HG02610 (cell line): ENCODE results near the gene ZXDC.

ENCODE experiments used
- ATAC-seq: cut with Tn5 transposase; IDR thresholded peaks from one replicate; pipeline ENCODE4 v1.9.1; 2021; ENCODE audit warnings: mild to moderate bottlenecking, moderate library complexity; ENCODE audit not compliant: unreplicated experiment

Gene ZXDC

DNA sequence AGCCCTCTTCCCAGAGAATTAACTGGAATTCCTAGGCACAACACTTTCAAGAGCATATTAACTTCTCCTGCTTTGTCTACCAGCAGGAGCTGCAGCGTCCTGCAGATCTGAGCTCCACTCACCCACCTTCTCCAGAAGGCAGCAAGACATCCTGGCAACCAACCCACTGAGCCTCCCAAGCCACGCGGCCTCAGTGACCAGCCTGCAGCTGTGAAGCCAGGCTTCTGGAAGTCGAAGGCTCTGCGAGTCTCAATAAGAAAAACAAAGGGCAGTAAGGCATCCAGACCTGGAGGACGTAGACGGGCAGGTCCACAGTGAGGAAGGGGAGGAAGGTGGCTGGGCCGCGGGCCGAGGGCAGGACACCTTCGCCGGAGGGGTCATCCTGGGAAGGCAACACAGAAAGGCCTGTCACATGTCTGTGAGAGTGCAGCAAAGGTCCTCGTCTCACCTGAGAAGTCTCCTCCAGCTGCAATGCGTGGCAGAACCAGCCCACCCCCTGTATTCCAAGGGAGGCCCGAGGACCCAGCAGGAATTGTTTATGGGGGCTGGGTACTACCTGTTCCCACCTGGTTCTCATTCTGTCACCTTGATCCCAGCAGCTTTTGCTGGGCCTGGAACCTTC, 36.2 kb downstream of the ZXDC start:
- ATAC-seq, result no peak

DNA sequence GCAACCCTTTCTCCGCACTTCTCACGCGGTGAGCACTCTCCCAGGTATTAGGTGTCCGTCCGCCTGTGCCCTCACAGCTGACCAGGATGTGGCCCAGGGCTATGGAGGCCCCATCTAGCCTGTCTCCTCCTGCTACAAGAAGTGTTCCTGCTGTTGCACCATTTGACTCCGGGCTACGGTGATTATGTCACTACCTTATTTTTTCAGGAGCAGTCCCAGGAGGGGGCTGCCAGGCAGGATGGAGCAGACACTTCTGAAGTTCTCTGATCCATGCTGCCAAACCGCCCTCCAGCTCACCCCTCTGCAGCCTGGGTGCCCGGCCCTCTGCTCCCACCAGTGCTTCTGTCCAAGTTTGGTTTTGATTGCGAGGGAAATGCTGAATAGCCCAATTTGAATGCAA, 36.9 kb downstream of the ZXDC start:
- ATAC-seq, result no peak

DNA sequence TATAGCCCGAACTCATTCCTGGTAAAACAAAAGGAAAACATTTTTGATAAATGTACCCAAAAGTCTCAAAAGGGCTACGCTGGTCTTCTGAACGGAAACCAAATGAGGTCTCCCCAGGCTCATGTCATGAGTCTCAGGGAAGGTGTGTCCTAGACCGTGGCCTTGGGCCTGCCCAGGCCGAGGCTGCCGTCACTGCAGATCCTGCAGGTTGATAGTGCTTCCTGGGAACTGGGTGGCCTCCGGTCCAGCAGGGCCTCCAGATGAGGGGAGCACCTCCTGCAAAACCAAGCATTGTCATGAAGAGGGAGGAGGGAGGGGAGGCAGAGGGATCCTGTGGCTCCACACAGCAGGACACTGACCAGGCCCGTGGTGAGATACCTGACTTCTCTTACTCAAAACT, 37.5 kb downstream of the ZXDC start:
- no peak for ATAC-seq

DNA sequence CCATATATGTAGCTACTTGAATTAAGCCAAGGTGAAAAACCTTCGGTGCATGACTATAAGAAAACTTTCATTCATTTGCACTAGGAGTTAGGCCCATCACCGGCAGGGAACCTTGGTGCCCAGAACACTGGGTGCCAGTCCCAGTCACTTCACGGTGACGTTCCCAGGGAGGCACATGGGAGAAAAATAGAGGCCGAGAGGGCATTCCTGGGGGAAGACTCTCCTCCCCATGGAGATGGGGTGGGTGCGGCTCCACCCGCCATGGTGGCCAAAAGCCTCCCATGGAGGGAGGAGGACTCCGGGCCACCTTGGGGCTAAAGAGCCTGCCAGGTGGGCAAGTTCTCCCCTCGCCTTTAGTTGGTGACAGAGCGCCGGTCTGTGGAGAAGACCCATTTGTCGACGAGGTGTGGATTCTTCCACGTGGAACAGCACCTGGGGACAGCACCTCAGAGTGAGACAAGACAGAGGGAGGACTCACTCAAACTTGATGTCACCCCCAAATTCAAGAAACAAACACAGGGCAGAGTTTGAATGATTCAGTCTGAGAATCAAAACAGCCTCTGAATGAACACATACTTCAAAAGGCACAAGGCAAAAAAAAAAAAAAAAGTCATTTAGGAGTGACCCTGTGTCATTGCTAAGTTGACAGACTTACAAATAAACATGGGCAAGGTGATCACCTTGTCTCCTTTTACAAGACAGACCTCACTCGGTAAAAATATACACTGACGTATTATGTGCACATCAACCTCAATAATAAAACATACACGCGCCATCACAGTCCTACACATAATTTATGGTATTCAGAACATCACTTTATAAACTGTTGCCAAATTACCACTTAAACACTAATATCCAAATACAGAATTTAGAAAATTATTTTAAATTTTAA, 38.6 kb downstream of the ZXDC start:
- no peak for ATAC-seq

DNA sequence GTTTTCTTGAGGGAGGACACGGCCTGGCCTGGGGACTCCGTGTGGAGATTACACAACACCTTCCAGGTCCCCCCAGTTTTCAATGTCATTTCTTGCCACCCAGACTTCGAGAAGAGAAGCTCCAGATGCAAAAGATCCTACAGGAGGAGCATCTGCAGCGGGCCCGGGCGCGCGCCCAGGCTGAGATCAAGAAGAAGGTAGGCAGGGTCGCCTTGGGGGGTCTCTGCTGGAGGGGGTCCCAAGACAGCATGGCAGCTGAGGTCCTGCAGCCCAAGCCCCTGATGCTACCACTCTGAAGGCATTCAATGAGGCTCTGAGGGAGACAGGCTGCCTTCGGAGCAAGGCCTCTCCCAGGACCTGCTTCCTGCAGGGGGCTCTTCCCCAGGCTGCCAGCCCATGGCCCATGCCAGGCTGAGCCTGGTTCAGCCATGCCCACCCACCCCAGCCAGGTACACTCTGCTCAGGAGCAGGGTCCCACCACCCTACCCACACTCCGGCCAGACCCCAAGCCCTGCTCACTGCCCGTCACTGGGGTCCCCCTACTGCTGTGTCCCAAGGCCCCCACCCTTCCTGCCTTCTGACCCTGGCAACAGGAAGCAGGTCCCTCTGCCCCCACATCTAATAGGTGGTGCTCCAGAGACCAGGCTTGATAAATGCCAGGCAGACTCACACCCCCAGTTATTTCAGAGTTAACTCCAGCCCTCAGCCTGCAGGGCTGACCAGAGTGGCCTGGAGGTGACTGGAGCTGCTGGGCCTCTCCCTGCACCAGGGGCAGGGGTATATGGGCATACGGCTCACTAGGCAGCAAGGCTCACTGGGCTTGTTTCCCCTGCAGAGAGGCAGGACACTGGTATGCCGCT, 40.0 kb downstream of the ZXDC start:
- no peak for ATAC-seq

DNA sequence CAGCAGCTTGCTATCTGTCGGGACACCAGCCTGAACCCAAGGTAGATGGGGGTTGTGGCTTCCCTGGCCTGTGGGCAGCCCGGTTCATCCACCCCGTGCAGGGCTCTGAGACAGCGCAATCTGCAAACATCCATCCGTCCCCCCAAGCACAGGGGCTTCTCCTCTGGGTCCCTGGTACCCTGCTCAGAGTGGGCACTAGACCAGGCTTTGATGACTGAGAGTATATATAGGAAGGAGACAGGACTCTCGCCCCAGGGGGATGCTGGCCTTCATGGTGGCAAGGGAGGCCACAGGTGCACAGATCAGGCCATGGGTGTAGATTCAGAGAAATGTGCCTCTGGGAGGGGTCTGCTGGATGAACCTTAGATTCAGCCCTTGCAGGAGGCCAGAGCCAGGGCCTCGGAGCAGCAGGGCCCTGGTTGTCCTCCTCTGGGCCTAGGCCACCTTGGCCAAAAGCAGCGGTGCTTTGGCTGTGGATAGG, 40.7 kb downstream of the ZXDC start:
- no peak for ATAC-seq

DNA sequence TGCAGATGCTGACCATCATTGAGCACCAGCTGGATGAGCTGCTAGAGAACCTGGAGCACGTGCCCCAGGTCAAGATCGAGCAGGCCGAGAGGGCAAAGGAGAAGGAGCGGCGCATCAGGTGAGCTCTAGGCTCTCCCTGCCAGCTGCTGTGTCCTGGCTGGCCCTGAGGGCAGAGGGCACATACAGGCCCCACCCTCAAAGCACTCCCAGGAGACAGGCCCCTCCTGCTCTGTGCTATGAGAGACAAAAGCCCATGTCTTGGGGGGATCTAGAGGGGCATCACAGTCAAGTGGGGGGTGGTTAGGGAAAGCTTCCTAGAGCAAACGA, 41.5 kb downstream of the ZXDC start:
- no peak for ATAC-seq

DNA sequence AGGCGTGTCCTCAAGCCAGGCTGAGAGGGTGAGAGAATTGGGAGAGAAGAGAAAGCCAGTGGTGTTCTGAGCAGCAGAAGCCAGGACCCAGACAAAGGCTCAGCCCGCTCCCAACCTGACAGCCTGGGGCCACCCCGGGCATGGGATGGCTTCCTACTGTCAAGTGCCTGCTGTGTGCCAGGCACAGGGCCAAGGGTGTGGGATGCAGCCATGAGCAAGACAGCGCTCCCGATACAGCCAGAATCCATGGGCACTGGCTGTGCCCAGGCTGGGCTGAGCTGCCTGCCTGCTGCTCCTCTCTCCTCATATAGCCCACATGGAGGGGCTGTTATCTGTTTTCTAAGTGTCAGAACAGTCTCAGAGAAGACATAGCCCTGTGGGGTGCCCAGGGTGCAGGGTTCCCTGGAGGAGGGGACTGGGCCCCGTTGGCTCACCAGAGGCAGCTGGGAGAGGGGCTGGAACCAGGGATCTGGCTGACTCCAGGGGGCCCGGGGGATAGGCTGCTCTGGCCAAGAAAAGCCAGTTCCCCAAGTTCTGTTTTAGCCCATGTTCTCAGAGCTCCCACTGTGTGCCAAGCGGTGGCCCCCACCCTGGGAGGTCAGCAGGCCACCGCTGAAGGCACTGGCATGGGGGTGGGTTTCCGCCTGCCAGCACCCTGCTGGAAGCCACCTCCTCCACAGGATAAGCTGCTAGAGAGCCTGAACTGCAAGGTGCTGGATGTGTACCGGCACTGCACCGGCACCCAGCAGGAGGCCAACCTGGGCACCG, 42.0 kb downstream of the ZXDC start:
- ATAC-seq, result no peak

DNA sequence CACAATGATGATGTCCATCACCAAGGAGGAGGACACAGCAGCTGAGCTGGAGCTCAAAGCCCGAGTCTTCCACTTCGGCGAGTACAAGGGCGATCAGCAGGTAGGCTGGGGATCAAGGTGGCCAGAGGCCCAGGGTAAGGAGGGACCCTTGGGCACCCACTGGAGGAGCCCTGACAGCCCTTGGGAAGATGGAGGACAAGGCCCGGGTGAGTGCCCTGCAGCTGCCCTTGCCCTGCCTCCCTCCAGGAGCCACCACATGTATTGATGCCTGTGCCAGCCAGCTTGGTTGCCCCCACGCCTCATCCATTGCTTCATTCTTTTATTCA, 42.6 kb downstream of the ZXDC start:
- ATAC-seq, result no peak

DNA sequence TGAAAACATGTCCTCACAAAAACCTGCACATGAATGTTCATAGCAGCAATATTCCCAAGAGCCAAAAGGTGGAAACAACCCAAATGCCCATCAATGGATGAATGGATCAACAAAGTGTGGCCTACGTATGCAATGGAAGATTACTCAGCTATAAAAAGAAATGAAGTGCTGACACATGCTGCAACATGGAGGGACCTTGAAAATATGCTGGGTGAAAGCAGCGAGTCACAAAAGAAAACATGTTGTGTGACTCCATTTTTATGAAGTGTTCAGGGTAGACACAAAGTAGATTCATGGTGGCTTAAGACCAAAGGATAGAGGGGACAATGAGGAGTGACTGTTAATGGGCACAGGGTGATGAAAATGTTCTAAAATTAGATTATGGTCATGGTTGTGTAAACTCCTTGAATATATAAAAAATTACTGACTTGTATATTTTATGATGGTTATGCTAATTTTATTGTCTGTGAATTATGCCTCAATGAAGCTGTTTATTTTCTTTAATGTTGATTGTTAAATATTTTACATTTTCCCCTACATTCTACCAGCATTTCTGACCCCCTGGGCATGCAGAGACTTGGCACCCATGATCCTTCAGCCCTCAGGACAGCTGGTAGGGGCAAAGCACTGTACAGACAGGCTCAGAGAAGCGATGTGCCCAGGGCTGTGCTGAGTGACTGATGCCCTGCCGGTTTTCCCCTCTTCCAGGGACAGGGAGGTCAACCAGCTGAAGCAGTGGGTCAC, 43.2 kb downstream of the ZXDC start:
- no peak for ATAC-seq

DNA sequence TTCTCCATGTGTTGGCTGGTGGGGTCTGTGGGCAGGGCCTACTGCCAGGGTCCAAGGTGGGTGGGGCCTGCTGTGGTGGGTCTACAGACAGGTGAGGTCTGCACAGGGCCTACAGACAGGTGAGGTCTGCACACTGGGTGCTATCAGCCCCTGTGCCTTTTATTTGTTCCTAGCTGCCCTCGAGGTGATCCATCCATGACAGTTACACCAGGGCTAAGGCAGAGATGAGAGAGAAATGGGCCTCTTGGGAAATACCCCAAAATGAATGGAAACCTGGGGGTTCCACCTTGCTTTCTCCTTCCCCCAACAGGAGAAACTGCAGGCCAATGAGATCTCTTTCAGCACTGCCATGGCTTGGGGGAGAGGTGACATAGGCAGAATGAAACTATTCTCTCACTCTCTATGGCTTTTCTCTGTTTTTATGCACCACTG, 44.6 kb downstream of the ZXDC start:
- ATAC-seq, result peak; percentile 94

DNA sequence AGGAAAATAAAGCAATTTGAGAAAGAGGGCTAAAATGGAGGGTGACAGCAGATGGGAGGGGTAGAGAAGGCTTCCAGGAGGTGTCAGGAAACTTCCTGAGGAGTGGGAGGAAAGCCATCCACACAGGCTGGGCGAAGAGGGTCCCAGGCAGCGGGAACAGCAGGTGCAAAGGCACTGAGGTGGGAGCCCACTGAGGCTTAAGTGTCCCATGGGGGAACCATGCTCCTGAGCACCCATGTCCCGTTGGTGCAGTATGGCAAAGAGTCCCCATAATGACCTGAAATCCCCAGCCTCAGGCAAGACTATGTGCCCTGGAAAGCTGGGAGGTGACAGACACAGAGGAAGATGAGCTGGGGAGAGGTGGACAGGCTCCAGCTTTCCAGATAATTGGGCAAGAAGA, 50.9 kb downstream of the ZXDC start:
- ATAC-seq, result no peak

DNA sequence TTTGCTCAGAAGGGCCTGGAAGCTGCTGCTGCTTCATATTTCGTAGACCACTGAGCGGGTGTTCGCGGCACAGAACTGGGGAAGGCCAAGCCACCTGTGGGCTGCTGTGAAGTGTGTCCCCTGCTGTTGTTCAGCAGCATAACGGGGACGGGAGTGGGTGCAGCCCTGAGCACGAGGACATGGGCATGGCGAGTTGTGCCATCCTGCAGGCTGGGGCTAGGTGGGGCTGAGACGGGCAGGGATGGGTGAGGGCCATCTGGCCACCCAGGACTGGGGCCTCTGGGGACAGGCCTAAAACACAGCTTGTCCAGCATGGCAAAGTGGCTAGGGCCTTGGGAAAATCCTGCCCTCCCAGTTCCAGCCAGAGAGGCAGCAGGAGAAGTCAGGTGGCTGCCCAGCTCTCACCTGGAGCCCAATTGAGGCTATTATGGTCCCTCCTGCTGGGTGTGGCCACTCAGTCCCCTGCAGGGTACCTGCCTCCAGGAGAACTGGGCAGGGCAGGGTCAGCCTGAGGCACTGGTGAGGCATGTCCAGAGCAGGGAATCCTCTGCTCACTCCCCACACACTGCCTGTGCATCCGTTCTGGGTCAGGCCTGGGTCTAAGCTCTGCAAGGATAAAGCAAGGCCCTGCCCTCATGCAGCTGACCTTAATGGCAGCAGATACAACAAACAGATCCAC, 51.5 kb downstream of the ZXDC start:
- no peak for ATAC-seq

DNA sequence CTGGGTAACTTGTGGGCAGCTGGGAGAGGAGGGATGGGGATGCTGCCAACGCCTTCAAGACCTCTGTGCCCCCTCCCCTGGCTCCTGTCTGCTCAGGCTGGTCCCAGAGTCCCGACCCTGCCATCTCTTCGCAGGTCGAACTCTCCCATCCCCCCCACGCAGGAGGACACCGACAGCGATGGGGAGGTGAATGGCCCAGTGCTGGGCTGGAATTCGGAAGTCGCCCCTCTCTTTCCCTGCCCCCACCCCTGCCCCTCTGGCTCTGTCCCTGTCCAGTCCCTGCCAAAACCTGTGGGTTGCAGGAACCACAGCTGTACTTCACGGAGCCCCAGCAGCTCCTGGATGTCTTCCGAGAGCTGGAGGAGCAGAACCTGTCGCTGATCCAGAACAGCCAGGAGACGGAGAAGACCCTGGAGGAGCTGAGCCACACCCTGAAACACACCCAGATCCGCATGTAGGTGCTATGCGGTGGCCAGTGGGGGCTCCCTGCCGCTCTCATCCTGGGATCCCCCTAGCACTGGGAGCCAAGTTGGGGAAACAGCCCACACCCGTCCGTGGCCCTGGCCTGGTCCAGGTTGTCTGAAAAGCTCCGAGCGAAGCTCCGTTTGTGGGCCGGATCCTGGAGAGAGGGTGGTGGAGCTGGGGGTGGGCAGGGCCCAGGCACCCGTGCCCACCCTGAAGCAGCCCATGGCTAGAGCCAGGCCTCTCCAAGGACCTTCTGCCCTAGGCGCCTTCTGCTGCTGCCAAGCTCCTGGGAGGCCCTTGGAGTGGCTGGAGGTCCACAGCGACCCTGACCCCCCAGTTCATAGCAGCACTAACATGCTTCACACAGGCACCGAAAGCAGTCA, 52.3 kb downstream of the ZXDC start:
- ATAC-seq, result no peak

DNA sequence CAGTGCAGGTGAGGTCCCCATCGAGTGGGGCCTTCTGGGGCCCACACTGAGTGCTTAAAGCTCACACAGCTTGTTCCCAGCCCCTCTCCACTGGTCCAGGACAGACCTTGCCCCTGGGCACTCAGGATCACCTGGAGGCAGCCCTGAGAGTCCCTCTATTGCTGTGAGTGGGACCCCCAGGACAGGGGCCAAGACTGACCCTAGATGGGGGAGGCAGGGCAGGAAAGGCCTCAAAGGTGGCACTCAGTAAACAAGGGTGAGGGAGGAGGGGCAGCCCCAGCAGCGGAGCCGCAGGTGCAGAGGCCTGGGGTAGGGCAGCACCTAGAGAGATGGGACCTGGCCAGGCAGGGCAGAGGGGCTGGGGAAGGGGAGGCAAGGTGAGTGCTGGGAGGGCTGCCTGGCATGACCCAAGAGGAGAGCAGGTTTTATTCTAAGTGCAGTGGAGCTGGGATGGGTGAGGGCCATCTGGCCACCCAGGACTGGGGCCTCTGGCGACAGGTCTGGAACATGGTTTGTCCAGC, 53.1 kb downstream of the ZXDC start:
- no peak for ATAC-seq

DNA sequence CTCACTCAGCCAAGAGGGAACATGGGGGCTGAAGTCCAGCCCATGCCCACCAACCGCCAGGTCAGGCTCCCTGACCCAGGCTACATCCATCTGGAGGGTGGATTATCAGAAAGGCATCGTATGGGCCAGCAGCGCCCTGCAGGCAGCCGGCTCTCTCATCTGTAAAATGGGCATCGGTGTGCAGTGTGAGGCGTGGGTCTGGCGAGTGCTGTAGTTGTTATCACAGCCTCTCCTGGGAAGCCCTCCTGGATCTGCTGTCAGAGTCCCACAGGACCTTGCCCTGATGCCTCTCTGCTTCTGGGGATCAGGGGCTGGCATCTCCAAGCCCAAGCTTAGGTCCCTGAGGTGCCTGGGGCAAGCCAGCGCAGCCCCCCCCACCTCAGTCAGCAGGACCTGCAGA, 53.6 kb downstream of the ZXDC start:
- no peak for ATAC-seq

DNA sequence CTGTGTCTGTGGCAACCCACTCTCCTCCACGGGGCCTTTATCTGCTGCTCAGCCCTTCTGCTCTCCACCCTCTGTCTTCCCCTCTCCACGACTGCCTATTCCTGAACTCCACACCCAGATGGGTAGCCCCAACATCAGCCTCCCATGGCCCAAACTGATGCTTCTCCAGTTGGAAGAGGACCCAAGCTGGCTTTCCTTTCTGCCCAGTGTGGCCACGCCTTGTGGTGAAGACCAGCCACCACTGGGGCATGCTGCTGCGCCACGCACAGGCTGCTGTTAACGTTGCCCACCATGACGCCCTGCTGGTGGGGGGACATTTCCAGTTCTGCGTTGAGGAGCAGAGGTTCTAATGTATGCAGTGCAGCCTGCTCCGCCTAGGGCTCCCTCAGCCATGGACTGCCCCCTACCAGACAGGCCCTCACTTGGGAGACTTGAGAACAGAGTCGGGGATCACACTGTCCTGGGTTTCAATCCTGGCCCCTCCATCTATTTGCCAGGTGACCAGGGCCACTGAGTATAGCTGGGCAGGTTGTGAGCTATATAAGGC, 54.0 kb downstream of the ZXDC start:
- ATAC-seq, result no peak
